WTC11 (cell line): ENCODE data around the gene MPDZ. TPM values are rescaled to one million over a fixed set of nuclear protein-coding genes. Genes with fewer than 3 reads are reported as not detected.

Experiments used
- ATAC-seq: fragments of 200-7000 bp; cut with Tn5 transposase; 2 replicates; pipeline ENCODE4 v1.10.0; 2021; ENCODE audit warnings: mild to moderate bottlenecking, moderate library complexity
- CTCF ChIA-PET: fragments of 300-600 bp; sonication (Branson Sonifier 250); formaldehyde crosslinking; loops from one replicate; lab custom pipeline; 2021; ENCODE audit warnings: antibody characterized with exemption; lab: Charles Lee
- POLR2A ChIA-PET: fragments of 350-600 bp; sonication (Branson Sonifier 250); formaldehyde crosslinking; loops from one replicate; lab custom pipeline; 2021; ENCODE audit warnings: antibody characterized with exemption; lab: Charles Lee
- DNase-seq: peaks from one replicate; pipeline ENCODE4 v3.0.0; 2021; ENCODE audit warnings: low spot score
- H3K27ac Mint-ChIP-seq: 2 replicates; pipeline ENCODE4 v1.8.0; 2021; ENCODE audit warnings: mixed read lengths
- H3K27me3 Mint-ChIP-seq: 2 replicates; pipeline ENCODE4 v1.8.0; 2021; ENCODE audit warnings: low read depth, mild to moderate bottlenecking, moderate library complexity, mixed read lengths
- H3K36me3 Mint-ChIP-seq: 2 replicates; pipeline ENCODE4 v1.8.0; 2021; ENCODE audit warnings: mixed read lengths
- H3K4me1 Mint-ChIP-seq: 2 replicates; pipeline ENCODE4 v1.8.0; 2022; ENCODE audit warnings: mixed read lengths
- H3K4me3 Mint-ChIP-seq: 2 replicates; pipeline ENCODE4 v1.8.0; 2021; ENCODE audit warnings: mild to moderate bottlenecking, moderate library complexity, mixed read lengths
- H3K9me3 Mint-ChIP-seq: 2 replicates; pipeline ENCODE4 v1.8.0; 2021; ENCODE audit warnings: mixed read lengths
- CREM ChIP-seq: sonication (generic); formaldehyde crosslinking; IDR thresholded peaks from 2 replicates; pipeline ENCODE4 v1.8.1; 2022; ENCODE audit warnings: mild to moderate bottlenecking, missing genetic modification reagents, moderate library complexity
- CTCF ChIP-seq: fragments of 200-600 bp; IDR thresholded peaks from 2 replicates; pipeline ENCODE4 v1.8.0; 2022; ENCODE audit warnings: antibody characterized with exemption
- EMX1 ChIP-seq: fragments of 250-450 bp; sonication (Bioruptor Pico); IDR thresholded peaks from 2 replicates; pipeline ENCODE4 v1.8.0; 2021; ENCODE audit warnings: mild to moderate bottlenecking
- ERG ChIP-seq: fragments of 250-450 bp; sonication (Bioruptor Pico); IDR thresholded peaks from 2 replicates; pipeline ENCODE4 v1.8.0; 2021; ENCODE audit warnings: mild to moderate bottlenecking
- ESRRA ChIP-seq: sonication (generic); formaldehyde crosslinking; IDR thresholded peaks from 2 replicates; pipeline ENCODE4 v1.8.1; 2022; ENCODE audit warnings: mild to moderate bottlenecking, missing genetic modification reagents, borderline replicate concordance
- FOXK1 ChIP-seq: sonication (generic); formaldehyde crosslinking; IDR thresholded peaks from 2 replicates; pipeline ENCODE4 v1.8.0; 2022; ENCODE audit warnings: mild to moderate bottlenecking, moderate library complexity, missing genetic modification reagents
- FOXP1 ChIP-seq: sonication (generic); formaldehyde crosslinking; IDR thresholded peaks from 2 replicates; pipeline ENCODE4 v1.8.0; 2022; ENCODE audit warnings: missing genetic modification reagents, mild to moderate bottlenecking, moderate library complexity, borderline replicate concordance
- GRHL2 ChIP-seq: fragments of 250-450 bp; sonication (Bioruptor Pico); IDR thresholded peaks from 2 replicates; pipeline ENCODE4 v1.8.0; 2022; ENCODE audit warnings: mild to moderate bottlenecking, moderate library complexity; ENCODE audit not compliant: insufficient replicate concordance, severe bottlenecking
- GTF2I ChIP-seq: fragments of 250-450 bp; sonication (Bioruptor Pico); conservative IDR thresholded peaks from 2 replicates; pipeline ENCODE4 v1.4.0; 2021; ENCODE audit warnings: mild to moderate bottlenecking
- HMGA2 ChIP-seq: fragments of 250-450 bp; sonication (Bioruptor Pico); IDR thresholded peaks from 2 replicates; pipeline ENCODE4 v1.4.0; 2021; ENCODE audit warnings: mild to moderate bottlenecking, moderate library complexity
- IRF2 ChIP-seq: sonication (generic); formaldehyde crosslinking; IDR thresholded peaks from 2 replicates; pipeline ENCODE4 v1.8.0; 2022; ENCODE audit warnings: low read depth, missing genetic modification reagents, borderline replicate concordance
- JUN ChIP-seq: sonication (generic); formaldehyde crosslinking; IDR thresholded peaks from 2 replicates; pipeline ENCODE4 v1.8.0; 2023; ENCODE audit warnings: mild to moderate bottlenecking, missing genetic modification reagents
- NFATC4 ChIP-seq: fragments of 250-450 bp; sonication (Bioruptor Pico); IDR thresholded peaks from 2 replicates; pipeline ENCODE4 v1.9.0; 2021; ENCODE audit warnings: mild to moderate bottlenecking
- NFE2L1 ChIP-seq: sonication (generic); formaldehyde crosslinking; IDR thresholded peaks from 2 replicates; pipeline ENCODE4 v1.8.1; 2023; ENCODE audit warnings: missing genetic modification reagents
- PREB ChIP-seq: sonication (generic); formaldehyde crosslinking; IDR thresholded peaks from 2 replicates; pipeline ENCODE4 v1.8.1; 2022; ENCODE audit warnings: mild to moderate bottlenecking, missing genetic modification reagents, moderate library complexity, borderline replicate concordance
- RORB ChIP-seq: fragments of 250-450 bp; sonication (Bioruptor Pico); IDR thresholded peaks from 2 replicates; pipeline ENCODE4 v1.9.0; 2021; ENCODE audit warnings: mild to moderate bottlenecking
- TEAD4 ChIP-seq: sonication (generic); formaldehyde crosslinking; IDR thresholded peaks from 2 replicates; pipeline ENCODE4 v1.8.0; 2022; ENCODE audit warnings: mild to moderate bottlenecking, missing genetic modification reagents
- ZNF416 ChIP-seq: fragments of 250-450 bp; sonication (Bioruptor Pico); IDR thresholded peaks from 2 replicates; pipeline ENCODE4 v1.9.0; 2021; ENCODE audit warnings: mild to moderate bottlenecking, inconsistent platforms
- ZNF532 ChIP-seq: fragments of 250-450 bp; sonication (Bioruptor Pico); IDR thresholded peaks from 2 replicates; pipeline ENCODE4 v1.9.0; 2021; ENCODE audit warnings: mild to moderate bottlenecking, borderline replicate concordance
- total RNA-seq: library from RNA; stranded (reverse); gene quantifications from 3 replicates; pipeline ENCODE4 v1.2.3, GENCODE V29; 2021

The MPDZ gene
- total RNA-seq, 1 experiment from 2014 or later = 38.5 TPM

GRCh38 chr9:13095056-13095455, 184.4 kb downstream of the MPDZ start (continued):
- TF ChIP-seq JUN = no peak
- TF ChIP-seq HMGA2 (CRISPR knock-in tag) = no peak
- no peak for TF ChIP-seq RORB (CRISPR knock-in tag)
- TF ChIP-seq, all 79 proteins: peak for 0

GRCh38 chr9:13090628-13091027, 188.9 kb downstream of the MPDZ start:
- Mint-ChIP-seq H3K9me3 (0 out of 2 replicates have a peak, but pooled peaks cover 3% of the 10 kb centered on the region), H3K27me3 (no peaks in the 10 kb centered on the region), H3K4me3 (no peak overlapping the region), H3K36me3 (no peaks in the 10 kb centered on the region), H3K4me1 (peaks cover 8% of the 10 kb centered on the region), H3K27ac (no peak overlapping the region)
- ATAC-seq = no peak
- no peak for TF ChIP-seq ERG
- no peak for TF ChIP-seq IRF2 (CRISPR knock-in tag)
- no peak for TF ChIP-seq NFATC4 (CRISPR knock-in tag)
- TF ChIP-seq GRHL2 (CRISPR knock-in tag) = no peak
- TF ChIP-seq PREB (CRISPR knock-in tag) = no peak
- no peak for TF ChIP-seq FOXP1 (CRISPR knock-in tag)
- no peak for TF ChIP-seq ZNF416 (CRISPR knock-in tag)
- CTCF ChIA-PET = interaction anchor here (1.5 to 2.3 kb wide), 3 partner anchors 56 to 389 kb away, joined by 5 to 10 read pairs (median 7); no protein-coding TSS in a partner anchor
- DNase-seq = no peak
- POLR2A ChIA-PET = no interaction called here

- no peak overlapping the region for H3K27ac Mint-ChIP-seq
- POLR2A ChIA-PET = no interaction called here
Observed at GRCh38 chr9:13089666-13090065, 189.8 kb downstream of the MPDZ start.

More at GRCh38 chr9:13089666-13090065, 189.8 kb downstream of the MPDZ start:
- Mint-ChIP-seq H3K9me3 (0 out of 2 replicates have a peak, but pooled peaks cover 3% of the 10 kb centered on the region), H3K4me3 (no peak overlapping the region), H3K36me3 (no peaks in the 10 kb centered on the region), H3K27me3 (no peaks in the 10 kb centered on the region), H3K4me1 (peaks cover 8% of the 10 kb centered on the region)
- TF ChIP-seq ESRRA (CRISPR knock-in tag) (no peak), ZNF532 (CRISPR knock-in tag) (no peak), EMX1 (no peak), CTCF (no peak), GTF2I (CRISPR knock-in tag) (no peak), NFE2L1 (CRISPR knock-in tag) (no peak), CREM (CRISPR knock-in tag) (no peak), TEAD4 (CRISPR knock-in tag) (no peak), FOXK1 (CRISPR knock-in tag) (no peak)
- CTCF ChIA-PET = interaction anchor here (0.6 to 2.3 kb wide), 5 partner anchors 13 to 371 kb away, joined by 3 to 10 read pairs (median 5); no protein-coding TSS in a partner anchor
- DNase-seq = no peak
- ATAC-seq = no peak
